HepG2 (cell line): ENCODE data around the gene NOL12. TPM values are rescaled to one million over a fixed set of nuclear protein-coding genes. Genes with fewer than 3 reads are reported as not detected.

Experiments
- ARID5B ChIP-seq: IDR thresholded peaks from 2 replicates; pipeline ENCODE4 v1.4.0; 2020; ENCODE audit warnings: mild to moderate bottlenecking, missing genetic modification reagents
- CREM ChIP-seq, 2 experiments: sonication (generic) in 1 of 2; formaldehyde crosslinking in 1 of 2; IDR thresholded peaks; 2 replicates each; pipeline versions ENCODE4 v1.4.0 to v1.6.1; 2016 to 2020; ENCODE audit warnings: antibody characterized with exemption in 1 of 2, mild to moderate bottlenecking in 1 of 2, missing genetic modification reagents in 1 of 2
- NR2F1 ChIP-seq, 2 experiments: fragments of 450-650 bp in 1 of 2; formaldehyde crosslinking in 1 of 2; IDR thresholded peaks; 2 replicates each; pipeline versions ENCODE4 v1.5.0 to v1.6.1; 2016 to 2020; ENCODE audit warnings: mild to moderate bottlenecking in 1 of 2, missing compliant biosample characterization in 1 of 2, missing genetic modification reagents in 1 of 2, moderate library complexity in 1 of 2
- SALL1 ChIP-seq: sonication (generic); formaldehyde crosslinking; IDR thresholded peaks from 2 replicates; pipeline ENCODE4 v1.8.0; 2022; ENCODE audit warnings: mild to moderate bottlenecking, missing genetic modification reagents
- SMC3 ChIP-seq: IDR thresholded peaks from 2 replicates; pipeline ENCODE4 v1.6.1; 2011; ENCODE audit warnings: low read length, improper control_type of control experiment
- SOX6 ChIP-seq, 2 experiments: fragments of 450-650 bp in 1 of 2; sonication (generic) in 1 of 2; formaldehyde crosslinking in 1 of 2; IDR thresholded peaks; 2 replicates each; pipeline versions ENCODE4 v1.4.0 to v1.6.1; 2017 to 2020; ENCODE audit warnings: antibody characterized with exemption in 1 of 2, mild to moderate bottlenecking in 1 of 2, missing genetic modification reagents in 1 of 2
- THRA ChIP-seq: sonication (generic); formaldehyde crosslinking; IDR thresholded peaks from 2 replicates; pipeline ENCODE4 v1.4.0; 2020; ENCODE audit warnings: missing genetic modification reagents, borderline replicate concordance
- ZBTB25 ChIP-seq: IDR thresholded peaks from 2 replicates; pipeline ENCODE4 v1.6.1; 2018; ENCODE audit warnings: missing genetic modification reagents
- ZNF574 ChIP-seq: sonication (generic); formaldehyde crosslinking; IDR thresholded peaks from 2 replicates; pipeline ENCODE4 v1.4.0; 2020; ENCODE audit warnings: missing genetic modification reagents
- polyA plus RNA-seq, 8 experiments: library from polyadenylated mRNA; depleted of rRNA in 3 of 8; stranded (reverse) in 7 of 8; unstranded in 1 of 8; fragments of >200 nt; fragmentation: Illumina TruSeq in 4 of 8; extraction: Trizol in 4 of 8; gene quantifications; 2 replicates each; pipeline versions ENCODE4 v1.2.1 to v1.2.3, GENCODE V29; 2011 to 2016; ENCODE audit warnings: low read depth in 4 of 8, missing spikeins in 1 of 8, mixed read lengths in 1 of 8; ENCODE audit not compliant: insufficient read depth in 1 of 8
- total RNA-seq, 5 experiments: library from RNA; depleted of rRNA; stranded (reverse); fragments of >200 nt; fragmentation: Illumina TruSeq; extraction: Trizol; gene quantifications; 2 replicates each; pipeline ENCODE4 v1.2.3, GENCODE V29; 2016; ENCODE audit warnings: low read depth in 1 of 5

The NOL12 gene
- total and polyA plus RNA-seq, 2 of the 13 experiments (the other 11 are each of a cell fraction or from before 2014, with no cell fraction given), result 14.3 to 31.4 TPM

- TF ChIP-seq THRA (CRISPR knock-in tag), result peak; percentile 99
- no peak for TF ChIP-seq CREM (IDR thresholded peaks at IDR 0.05)
- no peak for TF ChIP-seq CREM (CRISPR knock-in tag; IDR thresholded peaks at IDR 0.05)
- TF ChIP-seq SOX6 (IDR thresholded peaks at IDR 0.05), result no peak
- peak; percentile 48 for TF ChIP-seq SOX6 (CRISPR knock-in tag; IDR thresholded peaks at IDR 0.05)
- 0 out of 4 replicates have a peak, but pooled peaks of 1 of the 2 experiments have one; percentile 23 for TF ChIP-seq NR2F1 (CRISPR knock-in tag; IDR thresholded peaks at IDR 0.05)
- TF ChIP-seq ARID5B, result peak; percentile 17; the same call in 1 of the 2 replicates
- TF ChIP-seq SALL1 (CRISPR knock-in tag), result peak; percentile 26; the same call in 1 of the 2 replicates
- no peak for TF ChIP-seq ZNF574 (CRISPR knock-in tag)
- TF ChIP-seq SMC3, result peak; percentile 68
- TF ChIP-seq ZBTB25 (CRISPR knock-in tag), result 0 out of 2 replicates have a peak, but pooled peaks have one; percentile 35
These were observed 4.5 kb upstream of the NOL12 start (continued) for GRCh38 chr22:37681556-37682049.
